Measurements from ENCODE around the gene KIF16B. TPM values are rescaled to one million over a fixed set of nuclear protein-coding genes. Genes with fewer than 3 reads are reported as not detected.
"Not testable (repeated sequence)": the region's sequence is repeated elsewhere in the genome, so short reads cannot be mapped to it uniquely, and the experiment has no call there.

KIF16B gene
- total RNA-seq, 1 experiment from 2014 or later, result 18.0 TPM

- DNase-seq (ENCODE audit: extremely low read depth, low read depth), result no peak
Measured at GRCh38 chr20:16590041-16590633, 16.9 kb upstream of the KIF16B start.

DNA sequence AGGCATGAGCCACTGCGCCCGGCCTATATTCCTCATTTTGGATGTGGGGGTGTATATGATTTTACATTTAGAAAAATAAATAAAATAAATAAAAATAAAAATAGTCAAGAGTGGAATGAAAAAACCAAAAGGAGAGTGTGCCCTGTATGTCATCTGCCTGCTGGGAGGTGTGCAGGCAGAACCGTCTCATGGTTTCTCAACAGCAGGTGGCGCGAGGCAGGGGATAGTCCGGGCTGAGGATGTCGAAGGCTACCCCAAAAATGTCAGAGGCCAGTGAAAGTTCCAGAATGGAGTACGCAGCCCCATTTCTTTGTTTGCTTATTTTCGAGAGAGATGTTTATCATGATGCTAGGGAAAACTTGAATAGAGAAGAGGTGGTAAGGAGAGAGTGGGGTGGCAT, 16.4 kb upstream of the KIF16B start:
- DNase-seq (ENCODE audit: extremely low read depth, low read depth), result no peak

DNA sequence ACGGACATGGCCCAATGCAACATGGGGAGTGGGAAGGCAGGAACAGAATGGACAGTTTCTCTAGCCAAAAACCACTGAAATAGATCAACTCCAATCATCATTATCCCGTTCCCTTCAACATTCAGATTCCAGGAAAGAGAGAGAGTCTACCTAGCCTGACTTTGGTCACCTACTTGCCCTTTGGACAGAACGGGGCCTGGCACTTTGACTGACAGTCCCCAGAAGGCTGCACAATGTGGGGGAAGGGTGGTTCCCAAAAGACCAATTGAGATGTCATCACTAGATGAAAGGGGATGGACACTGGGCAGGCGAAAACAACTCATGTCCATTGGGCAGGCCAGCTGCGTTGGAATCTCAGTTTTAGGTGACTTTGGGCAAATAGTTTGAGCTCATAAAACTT, 15.0 kb upstream of the KIF16B start:
- no peak for DNase-seq (ENCODE audit: extremely low read depth, low read depth)

GRCh38 chr20:16587066-16587465, 13.8 kb upstream of the KIF16B start:
- DNase-seq (ENCODE audit: extremely low read depth, low read depth), result no peak

- no peak for DNase-seq (ENCODE audit: extremely low read depth, low read depth)
Measured at GRCh38 chr20:16583474-16583873, 10.2 kb upstream of the KIF16B start.

- DNase-seq (ENCODE audit: extremely low read depth, low read depth), result no peak
Measured at GRCh38 chr20:16581241-16581640, 8.0 kb upstream of the KIF16B start.

GRCh38 chr20:16580620-16581019, 7.4 kb upstream of the KIF16B start:
- no peak for DNase-seq (ENCODE audit: extremely low read depth, low read depth)

GRCh38 chr20:16580147-16580546, 6.9 kb upstream of the KIF16B start:
- DNase-seq (ENCODE audit: extremely low read depth, low read depth), result no peak

- DNase-seq (ENCODE audit: extremely low read depth, low read depth), result no peak
Measured at GRCh38 chr20:16576219-16576618, 3.0 kb upstream of the KIF16B start.

GRCh38 chr20:16575390-16576140, 2.3 kb upstream of the KIF16B start:
- DNase-seq (ENCODE audit: extremely low read depth, low read depth), result no peak

DNA sequence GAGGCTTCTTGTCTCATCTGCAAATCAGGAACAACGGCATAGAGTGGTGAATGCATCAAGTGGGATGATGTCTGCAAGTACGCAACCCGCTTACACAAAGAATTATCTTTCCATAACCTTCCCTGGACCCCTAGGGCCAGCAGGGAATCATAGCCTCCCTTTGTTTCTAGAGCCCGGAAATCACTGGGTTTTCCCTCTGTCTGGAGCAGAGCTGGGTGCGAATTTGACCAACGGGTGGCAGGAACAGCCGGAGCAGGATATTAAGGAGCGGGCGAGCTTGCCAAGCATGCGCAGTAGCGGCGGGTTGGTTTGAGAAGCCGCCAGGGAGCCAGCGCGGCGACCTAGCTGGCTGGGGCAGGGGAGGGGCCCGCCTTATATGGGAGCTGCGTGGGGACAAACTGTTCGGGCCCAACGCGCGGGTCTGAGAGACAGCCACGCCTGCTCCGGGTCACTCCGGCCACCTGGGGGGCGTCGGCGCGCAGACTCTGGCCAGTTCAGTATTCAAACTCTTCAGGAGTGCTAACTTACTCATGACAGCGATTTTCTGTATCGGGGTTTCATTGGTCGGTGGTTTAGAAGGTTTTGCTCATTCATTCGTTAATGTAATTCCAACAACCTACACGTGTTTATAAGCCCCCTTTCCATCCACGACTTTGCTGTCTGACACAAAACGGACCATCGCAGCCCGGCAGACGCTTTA, 1.6 kb upstream of the KIF16B start:
- DNase-seq (ENCODE audit: extremely low read depth, low read depth), result peak; percentile 87

- no peak for DNase-seq (ENCODE audit: extremely low read depth, low read depth)
Measured at GRCh38 chr20:16571333-16571732, 1.9 kb downstream of the KIF16B start.

DNA sequence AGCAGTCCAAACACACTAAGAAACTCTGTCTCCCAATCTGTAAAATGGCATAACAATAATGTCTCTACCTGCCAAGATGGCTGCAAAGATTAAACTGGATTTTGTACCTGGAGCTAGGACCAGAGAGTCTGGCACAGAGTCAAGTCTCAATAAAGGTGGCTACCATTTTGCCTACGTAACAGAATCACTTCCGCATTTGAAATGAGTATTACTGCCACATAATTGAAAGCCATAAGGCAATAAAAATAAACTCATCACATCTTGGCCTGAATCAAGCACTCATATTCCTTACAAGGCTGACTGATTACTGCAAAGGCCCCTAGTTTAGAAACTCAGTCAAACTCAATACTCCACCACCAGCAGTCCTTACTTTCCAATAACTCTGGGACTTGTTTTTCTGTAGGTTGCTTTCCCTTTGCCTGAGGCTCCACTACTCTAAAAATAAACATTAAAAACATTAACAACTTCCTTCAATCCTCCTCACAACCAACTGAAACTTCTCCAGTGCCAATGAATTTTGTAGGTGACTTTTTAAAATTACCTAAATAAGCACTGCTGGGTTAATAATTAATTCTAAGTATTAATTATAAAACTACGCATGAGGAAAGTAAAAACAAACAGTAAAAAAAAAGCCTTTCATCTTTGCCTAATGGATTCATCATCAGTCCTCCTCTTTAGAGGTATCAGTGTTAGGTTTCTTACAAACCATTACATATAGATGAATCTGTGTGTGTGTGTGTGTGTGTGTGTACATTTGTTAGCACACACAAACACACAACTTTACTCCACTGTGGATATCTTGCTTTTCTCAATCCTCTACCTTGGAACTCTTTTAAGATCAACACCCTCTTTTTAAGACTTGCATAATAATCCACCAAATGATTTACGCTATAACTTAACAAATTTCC, 3.7 kb downstream of the KIF16B start:
- DNase-seq (ENCODE audit: extremely low read depth, low read depth), result no peak

GRCh38 chr20:16566080-16566479, 7.2 kb downstream of the KIF16B start:
- DNase-seq (ENCODE audit: extremely low read depth, low read depth), result no peak

DNA sequence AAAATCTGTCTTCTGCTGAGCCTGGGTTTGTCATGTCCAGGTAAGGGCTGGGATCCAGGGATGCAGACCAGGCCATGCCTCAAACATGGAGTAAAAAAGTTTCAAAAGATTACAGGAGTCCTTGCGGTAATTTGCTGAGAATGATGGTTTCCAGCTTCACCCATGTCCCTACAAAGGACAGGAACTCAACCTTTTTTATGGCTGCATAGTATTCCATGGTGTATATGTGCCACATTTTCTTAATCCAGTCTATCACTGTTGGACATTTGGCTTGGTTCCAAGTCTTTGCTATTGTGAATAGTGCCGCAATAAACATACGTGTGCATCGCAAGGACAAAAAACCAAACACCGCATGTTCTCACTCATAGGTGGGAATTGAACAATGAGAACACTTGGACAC, 9.2 kb downstream of the KIF16B start:
- not testable (repeated sequence) for DNase-seq (ENCODE audit: extremely low read depth, low read depth)

GRCh38 chr20:16563066-16563806, 10.0 kb downstream of the KIF16B start:
- DNase-seq (ENCODE audit: extremely low read depth, low read depth), result no peak

DNA sequence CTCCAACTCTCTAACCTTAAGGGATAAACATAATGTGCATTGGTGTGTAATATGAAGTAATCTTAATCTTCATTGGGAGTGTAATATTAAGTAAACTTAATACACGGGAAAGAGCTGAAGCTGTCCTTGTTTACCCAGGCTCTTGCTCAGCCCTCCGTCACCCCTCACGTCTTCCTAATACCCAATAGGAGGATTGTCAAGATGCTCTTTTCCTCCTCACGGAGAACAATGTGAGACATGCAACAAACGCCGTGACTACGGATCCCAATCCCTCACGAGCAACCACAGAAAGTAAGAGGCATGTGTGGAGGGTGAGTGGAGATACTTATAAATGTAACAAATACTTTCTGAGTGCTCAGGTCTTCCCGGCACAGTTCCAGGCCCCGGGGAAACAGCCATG, 11.0 kb downstream of the KIF16B start:
- no peak for DNase-seq (ENCODE audit: extremely low read depth, low read depth)

DNA sequence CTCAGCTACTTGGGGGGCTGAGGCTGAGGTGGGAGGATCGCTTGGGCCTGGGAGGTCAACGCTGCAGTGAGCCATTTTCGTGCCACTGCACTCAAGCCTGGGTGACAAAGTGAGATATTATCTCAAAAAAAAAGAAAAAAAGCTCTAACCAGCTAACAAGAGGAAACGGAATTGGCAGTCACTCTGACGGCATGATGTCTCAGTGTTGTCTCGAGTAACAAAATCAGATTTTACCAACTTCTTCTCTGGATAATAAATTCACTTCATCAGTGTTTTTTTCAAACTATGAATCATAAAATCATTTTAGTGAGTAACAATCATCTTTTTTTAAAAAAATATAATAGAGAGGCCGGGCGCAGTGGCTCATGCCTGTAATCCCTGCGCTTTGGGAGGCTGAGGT, 12.6 kb downstream of the KIF16B start:
- no peak for DNase-seq (ENCODE audit: extremely low read depth, low read depth)

- DNase-seq (ENCODE audit: extremely low read depth, low read depth), result no peak
Measured at GRCh38 chr20:16560216-16560615, 13.0 kb downstream of the KIF16B start.

DNA sequence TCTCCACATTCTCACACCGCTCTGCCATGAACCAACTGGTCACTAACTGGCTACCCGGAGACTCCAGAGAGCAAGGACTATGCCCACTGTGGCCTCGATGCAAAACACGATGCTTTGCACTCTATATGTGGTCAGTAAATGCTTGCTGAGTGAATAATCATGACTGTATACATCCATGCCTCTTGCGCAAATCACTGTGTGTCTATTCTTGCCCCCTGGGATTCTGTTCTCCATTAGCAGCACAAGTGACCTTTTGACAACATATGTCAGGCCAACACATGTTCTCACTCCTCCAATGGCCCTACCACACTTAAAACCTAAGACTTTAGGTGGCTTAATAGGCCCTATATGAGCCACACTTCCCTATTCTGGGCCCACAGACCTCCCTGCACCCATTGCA, 16.9 kb downstream of the KIF16B start:
- no peak for DNase-seq (ENCODE audit: extremely low read depth, low read depth)

All from NCI-H460 (cell line).